GM23338 (cell line): ENCODE data around the gene TTLL5.

Experiments used
- EZH2 ChIP-seq: fragments of 200-600 bp; sonication (generic); IDR thresholded peaks from one replicate; pipeline ENCODE4 v1.8.0; 2017; ENCODE audit warnings: antibody characterized with exemption, mild to moderate bottlenecking, low read depth; ENCODE audit not compliant: unreplicated experiment
- EZH2phosphoT487 ChIP-seq: fragments of 200-600 bp; sonication (generic); IDR thresholded peaks from one replicate; pipeline ENCODE4 v1.8.1; 2018; ENCODE audit warnings: antibody characterized with exemption; ENCODE audit not compliant: unreplicated experiment
- POLR2AphosphoS5 ChIP-seq: IDR thresholded peaks from 2 replicates; pipeline ENCODE4 v1.6.1; 2016; ENCODE audit warnings: antibody characterized with exemption, low read depth
- ZNF114 ChIP-seq: fragments of 250-450 bp; sonication (Bioruptor Pico); IDR thresholded peaks from 2 replicates; pipeline ENCODE4 v1.5.0; 2020; ENCODE audit warnings: mild to moderate bottlenecking, moderate library complexity
- TF ChIP-seq, protein P1 (sequence below), 2 experiments: fragments of 200-600 bp in 1 of 2; sonication (generic) in 1 of 2; conservative IDR thresholded peaks; 2 replicates each; pipeline versions ENCODE4 v1.5.1 to v1.6.1; 2016 to 2017; ENCODE audit warnings: antibody characterized with exemption in 2 of 2, low read depth in 2 of 2, mild to moderate bottlenecking in 2 of 2, moderate library complexity in 1 of 2
- TF ChIP-seq, protein P2 (sequence below): IDR thresholded peaks from one replicate; pipeline ENCODE4 v1.6.1; 2018; ENCODE audit warnings: antibody characterized with exemption; ENCODE audit not compliant: unreplicated experiment

DNA sequence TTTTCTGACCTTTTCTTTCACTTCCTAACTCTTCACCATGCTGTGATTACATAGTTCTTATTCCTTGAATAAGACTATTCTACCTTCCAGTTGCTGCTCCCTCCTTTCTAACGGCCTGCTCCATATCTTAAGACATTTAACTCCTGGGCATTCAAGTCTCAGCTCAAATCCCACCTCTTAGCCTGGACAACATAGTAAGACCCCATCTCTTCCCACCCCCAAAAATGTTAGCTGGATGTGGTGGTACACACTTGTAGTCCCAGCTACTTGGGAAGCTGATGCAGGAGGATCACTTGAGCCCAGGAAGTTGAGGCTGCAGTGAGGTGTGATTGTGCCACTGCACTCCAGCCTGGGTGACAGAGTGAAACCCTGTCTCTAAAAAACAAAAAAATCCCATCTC is 11.3 kb upstream of the TTLL5 start:
- TF ChIP-seq POLR2AphosphoS5 (no peak), EZH2 (no peak), ZNF114 (CRISPR knock-in tag) (no peak), EZH2phosphoT487 (no peak)
- TF ChIP-seq, protein P1, sequence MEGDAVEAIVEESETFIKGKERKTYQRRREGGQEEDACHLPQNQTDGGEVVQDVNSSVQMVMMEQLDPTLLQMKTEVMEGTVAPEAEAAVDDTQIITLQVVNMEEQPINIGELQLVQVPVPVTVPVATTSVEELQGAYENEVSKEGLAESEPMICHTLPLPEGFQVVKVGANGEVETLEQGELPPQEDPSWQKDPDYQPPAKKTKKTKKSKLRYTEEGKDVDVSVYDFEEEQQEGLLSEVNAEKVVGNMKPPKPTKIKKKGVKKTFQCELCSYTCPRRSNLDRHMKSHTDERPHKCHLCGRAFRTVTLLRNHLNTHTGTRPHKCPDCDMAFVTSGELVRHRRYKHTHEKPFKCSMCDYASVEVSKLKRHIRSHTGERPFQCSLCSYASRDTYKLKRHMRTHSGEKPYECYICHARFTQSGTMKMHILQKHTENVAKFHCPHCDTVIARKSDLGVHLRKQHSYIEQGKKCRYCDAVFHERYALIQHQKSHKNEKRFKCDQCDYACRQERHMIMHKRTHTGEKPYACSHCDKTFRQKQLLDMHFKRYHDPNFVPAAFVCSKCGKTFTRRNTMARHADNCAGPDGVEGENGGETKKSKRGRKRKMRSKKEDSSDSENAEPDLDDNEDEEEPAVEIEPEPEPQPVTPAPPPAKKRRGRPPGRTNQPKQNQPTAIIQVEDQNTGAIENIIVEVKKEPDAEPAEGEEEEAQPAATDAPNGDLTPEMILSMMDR (conservative IDR thresholded peaks at IDR 0.05; ENCODE audit: low read depth in 2 of 2), result no peak
- TF ChIP-seq, protein P2, sequence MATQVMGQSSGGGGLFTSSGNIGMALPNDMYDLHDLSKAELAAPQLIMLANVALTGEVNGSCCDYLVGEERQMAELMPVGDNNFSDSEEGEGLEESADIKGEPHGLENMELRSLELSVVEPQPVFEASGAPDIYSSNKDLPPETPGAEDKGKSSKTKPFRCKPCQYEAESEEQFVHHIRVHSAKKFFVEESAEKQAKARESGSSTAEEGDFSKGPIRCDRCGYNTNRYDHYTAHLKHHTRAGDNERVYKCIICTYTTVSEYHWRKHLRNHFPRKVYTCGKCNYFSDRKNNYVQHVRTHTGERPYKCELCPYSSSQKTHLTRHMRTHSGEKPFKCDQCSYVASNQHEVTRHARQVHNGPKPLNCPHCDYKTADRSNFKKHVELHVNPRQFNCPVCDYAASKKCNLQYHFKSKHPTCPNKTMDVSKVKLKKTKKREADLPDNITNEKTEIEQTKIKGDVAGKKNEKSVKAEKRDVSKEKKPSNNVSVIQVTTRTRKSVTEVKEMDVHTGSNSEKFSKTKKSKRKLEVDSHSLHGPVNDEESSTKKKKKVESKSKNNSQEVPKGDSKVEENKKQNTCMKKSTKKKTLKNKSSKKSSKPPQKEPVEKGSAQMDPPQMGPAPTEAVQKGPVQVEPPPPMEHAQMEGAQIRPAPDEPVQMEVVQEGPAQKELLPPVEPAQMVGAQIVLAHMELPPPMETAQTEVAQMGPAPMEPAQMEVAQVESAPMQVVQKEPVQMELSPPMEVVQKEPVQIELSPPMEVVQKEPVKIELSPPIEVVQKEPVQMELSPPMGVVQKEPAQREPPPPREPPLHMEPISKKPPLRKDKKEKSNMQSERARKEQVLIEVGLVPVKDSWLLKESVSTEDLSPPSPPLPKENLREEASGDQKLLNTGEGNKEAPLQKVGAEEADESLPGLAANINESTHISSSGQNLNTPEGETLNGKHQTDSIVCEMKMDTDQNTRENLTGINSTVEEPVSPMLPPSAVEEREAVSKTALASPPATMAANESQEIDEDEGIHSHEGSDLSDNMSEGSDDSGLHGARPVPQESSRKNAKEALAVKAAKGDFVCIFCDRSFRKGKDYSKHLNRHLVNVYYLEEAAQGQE, result no peak
